HG03108 (cell line): ENCODE data around the gene TCF23.
"Not testable (repeated sequence)": the region's sequence is repeated elsewhere in the genome, so short reads cannot be mapped to it uniquely, and the experiment has no call there.

Experiments
- ATAC-seq: cut with Tn5 transposase; IDR thresholded peaks from one replicate; pipeline ENCODE4 v1.9.1; 2021; ENCODE audit warnings: moderate library complexity; ENCODE audit not compliant: unreplicated experiment

The TCF23 gene

DNA sequence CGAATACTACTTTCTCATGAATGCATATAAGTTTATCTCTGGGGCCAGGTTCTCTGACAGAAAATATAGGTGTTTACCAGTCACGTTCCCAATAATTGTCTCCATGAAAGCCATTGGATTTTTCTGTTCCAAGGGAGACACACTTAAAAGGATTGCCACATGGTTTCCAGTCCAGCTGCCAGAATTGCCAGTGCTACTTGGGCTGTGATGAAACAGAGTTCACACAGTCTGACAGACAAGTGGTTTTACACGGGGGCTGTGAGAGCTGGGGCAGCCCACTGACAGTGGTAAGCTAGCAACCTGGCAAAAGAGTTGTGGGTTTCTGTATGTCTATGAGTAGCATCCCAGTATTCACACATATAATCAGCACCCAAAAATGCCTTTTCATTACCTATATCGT lies 35.3 kb downstream of the TCF23 start:
- ATAC-seq, result no peak

DNA sequence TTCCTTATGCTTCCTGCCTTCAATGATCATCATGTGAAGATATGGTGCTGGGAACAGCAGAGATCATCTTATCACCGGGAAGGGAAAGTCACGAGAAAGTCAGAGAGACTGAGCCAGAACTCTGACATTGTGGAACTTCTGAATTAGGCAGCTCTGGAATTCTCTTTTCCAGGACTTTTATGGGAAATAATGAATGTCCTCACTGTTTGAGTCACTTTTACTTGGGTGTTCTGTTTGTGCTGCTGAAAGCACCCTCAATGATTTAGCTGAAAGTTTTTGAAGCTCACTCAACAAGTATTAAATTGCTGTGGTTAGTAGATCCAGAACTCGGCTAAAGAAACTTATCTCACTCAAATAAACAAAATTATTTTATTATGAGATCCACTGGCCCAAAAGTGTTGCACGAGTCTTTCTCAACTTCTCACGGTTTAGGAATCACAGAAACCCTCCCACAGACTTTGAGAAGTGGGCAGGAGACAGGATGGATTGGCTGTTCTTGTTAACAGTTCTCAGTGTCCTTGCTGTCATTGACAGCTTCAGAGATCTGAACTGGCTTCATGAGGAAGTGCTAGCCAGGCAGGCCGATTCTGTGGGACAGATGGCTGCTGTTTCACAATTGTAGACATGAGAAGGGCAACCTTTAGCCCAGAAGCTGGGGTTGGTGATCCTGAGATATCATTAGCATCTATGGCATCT lies 36.7 kb downstream of the TCF23 start:
- no peak for ATAC-seq

DNA sequence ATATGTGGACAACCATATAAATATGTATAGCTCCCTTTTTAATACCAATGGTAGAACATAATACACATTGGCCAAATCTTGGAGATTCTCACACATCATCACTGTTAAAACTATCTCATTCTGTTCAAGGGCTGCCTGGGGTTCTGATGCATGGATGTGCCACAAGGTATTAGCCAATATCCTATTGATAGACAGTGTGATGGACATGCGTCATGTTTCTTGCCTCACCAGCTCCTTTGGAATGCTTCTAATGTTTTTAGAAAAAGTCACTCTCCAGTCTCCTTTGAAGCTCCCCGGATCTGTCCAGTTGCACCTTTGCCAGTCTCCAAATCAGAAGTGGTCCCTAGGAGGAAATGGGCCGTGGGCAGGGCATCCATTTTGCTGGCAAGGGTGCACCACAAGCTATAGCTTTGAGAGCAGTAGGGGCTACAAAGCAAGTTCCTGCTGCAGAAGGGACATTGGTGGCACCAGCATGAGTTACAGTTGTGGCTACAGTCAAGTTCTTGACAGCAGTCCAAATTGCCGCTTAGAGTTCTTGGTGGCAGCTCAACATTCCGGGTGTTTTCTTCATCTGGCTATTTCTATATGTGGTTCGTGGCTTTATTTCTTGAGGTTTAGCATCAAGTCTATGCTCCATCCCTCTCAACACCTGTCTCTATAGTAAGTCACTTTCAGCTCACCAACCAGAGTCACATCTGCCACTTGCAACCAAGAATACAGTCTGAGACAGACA lies 38.0 kb downstream of the TCF23 start:
- ATAC-seq, result no peak

DNA sequence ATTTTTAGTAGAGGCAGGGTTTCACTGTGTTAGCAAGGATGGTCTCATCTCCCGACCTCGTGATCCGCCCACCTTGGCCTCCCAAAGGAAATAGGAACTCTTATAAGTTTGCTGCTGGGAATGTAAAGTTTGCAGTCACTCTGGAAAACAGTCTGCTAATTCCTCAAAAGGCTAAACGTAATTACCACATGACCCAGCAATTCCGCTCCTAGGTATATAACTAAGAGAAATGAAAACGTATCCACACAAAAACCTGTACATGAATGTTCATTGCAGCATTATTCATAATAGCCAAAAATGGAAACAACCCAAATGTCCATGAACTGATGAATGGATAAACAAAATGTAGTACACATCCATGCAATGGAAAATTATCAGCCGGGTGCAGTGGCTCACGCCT lies 41.2 kb downstream of the TCF23 start:
- ATAC-seq, result no peak

DNA sequence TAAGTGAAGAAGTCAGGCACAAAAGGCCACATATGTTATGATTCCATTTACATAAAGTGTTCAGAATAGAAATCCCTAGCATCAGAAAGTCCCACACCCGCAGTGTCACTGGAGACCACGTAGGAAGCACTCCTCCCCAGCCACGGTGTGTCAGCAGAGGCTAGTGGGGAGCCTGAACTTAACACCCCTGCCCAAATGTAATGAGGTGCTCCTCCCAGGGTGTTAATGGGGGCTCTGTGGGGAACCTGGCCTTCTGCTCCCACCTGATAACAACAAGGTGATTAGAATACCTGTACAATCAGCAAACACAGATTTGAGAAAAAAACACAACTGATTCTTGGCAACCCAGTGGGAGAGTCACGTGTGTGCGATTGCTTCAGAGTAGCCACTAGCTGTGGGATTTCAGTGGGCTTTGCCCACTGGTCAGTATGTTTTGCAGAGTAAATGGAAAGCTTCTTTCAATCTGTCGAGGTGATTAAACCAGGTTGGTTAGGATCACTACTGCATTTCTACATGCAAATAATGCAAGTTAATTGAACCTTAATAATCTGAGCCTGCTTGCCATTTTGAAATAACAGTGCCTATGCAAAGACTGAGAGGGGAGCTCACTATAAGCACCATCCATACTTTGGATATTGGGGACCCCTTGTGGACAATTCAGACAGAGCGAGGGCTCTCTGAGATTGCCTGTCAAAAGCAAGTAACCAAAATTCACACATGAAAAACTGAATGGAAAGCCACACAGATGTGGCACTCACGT lies 42.4 kb downstream of the TCF23 start:
- ATAC-seq, result no peak

DNA sequence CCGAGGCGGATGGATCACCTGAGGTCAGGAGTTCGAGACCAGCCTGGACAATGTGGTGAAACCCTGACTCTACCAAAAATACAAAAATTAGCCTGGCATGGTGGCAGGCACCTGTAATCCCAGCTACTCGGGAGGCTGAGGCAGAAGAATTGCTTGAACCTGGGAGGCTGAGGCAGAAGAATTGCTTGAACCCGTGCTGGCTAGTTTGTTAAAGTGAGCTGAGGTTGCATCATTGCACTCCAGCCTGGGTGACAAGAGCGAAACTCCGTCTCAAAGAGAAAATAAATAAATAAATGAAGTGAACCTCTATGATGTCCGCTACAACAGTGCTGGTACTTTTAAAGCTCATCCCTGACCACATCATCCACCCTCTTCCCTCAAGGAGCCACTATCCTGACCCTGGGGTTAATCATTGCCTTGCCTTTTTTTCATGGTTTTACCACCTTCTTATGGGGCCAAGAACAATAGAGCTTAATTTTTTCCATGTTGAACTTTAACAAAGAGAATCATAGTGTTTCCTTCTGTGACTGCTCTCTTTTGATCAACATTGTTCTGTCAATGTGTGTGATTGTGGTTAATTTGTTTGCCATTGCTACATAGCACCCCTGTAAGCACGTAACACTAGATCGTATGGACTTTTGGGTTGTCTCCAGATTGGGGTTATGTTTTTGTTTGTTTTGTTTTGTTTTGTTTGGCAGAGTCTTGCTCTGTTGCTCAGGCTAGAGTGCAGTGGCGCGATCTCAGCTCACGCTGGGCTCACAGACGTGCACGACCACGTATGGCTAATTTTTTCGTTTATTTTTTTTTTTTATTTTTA lies 45.9 kb downstream of the TCF23 start:
- ATAC-seq, result no peak

DNA sequence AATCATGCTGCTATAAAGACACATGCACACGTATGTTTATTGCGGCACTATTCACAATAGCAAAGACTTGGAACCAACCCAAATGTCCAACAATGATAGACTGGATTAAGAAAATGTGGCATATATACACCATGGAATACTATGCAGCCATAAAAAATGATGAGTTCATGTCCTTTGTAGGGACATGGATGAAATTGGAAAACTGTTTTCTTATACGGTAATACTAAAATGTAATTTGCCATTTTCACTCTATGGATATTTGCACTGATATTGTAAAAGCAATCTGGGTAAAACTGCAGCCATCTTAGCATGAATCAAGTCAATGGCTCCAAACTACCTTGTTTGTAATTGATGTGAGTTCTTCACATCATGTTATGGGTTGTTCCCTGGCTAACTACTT lies 47.0 kb downstream of the TCF23 start:
- not testable (repeated sequence) for ATAC-seq

DNA sequence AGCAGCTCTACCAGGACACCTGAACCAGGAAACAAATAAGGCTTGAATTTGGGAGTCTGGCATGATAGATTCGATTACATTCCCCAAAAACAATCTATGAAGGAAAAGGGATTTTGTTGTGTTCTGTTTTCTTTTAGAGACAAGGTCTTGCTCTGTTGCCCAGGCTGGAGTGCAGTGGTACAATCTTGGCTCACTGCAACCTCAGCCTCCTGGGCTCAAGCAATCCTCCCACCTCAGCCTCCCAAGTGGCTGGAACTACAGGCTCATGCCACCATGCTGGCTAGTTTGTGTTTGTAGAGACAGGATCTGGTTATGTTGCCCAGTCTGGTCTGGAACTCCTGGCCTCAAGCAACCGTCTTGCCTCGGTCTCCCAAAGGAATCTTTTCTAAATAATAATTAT lies 49.3 kb downstream of the TCF23 start:
- not testable (repeated sequence) for ATAC-seq

DNA sequence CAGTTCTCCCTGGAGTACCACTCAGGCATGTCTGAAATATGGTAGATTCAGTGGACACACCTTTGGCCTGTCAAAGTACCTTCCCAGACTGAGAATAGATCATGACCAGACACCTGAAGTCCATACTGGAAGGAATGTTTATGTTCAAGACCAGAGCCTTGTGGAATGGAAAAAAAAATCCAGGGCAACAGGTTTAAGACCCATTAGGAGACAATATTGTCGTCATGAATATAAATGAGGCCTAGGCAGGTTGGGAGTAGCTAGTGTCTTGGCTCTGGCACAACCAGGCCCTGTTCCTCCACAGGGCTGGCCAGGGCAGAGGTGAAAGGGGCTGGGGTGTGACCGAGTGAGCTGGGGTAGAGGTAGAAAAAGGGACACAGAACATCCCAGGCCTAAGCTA lies 49.8 kb downstream of the TCF23 start:
- ATAC-seq, result no peak

DNA sequence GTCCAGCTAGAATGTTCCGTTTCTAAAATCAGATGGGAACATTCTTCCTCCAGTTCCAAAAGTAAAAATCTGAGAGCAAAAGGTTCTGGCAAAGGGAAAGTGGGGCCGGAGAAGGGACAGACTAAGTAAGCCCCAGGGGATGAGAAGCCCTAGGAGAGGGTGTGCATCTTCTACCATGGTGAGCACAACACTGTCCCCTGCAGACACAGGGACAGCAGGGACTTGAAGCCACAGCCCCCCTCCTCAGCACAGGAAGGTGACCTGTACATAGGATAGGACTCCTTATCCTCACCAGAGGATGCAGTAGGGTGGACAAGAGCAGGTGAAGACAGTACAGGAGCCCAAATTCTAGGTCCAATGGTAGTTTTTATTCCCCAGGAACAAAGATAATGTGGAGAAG lies 50.4 kb downstream of the TCF23 start:
- ATAC-seq, result no peak

DNA sequence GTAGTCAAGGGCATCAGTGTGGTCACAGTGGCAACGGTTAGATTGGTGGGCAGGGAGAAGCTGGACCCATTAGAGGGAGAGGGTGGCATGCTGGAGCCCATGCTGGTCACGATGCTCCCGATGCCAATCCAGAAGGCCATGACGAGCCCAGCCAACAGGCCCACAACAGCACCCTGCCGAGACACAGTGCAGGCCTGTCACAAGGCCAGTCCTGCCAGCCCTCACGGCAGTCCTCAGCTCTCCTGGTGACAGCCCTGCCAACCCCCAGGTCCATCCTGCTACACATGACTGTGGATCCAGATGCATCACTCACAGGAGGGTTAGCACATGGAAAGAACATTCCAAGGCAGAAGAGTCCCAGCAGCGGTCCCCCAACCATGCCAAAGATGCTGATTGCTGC lies 52.9 kb downstream of the TCF23 start:
- ATAC-seq, result no peak

DNA sequence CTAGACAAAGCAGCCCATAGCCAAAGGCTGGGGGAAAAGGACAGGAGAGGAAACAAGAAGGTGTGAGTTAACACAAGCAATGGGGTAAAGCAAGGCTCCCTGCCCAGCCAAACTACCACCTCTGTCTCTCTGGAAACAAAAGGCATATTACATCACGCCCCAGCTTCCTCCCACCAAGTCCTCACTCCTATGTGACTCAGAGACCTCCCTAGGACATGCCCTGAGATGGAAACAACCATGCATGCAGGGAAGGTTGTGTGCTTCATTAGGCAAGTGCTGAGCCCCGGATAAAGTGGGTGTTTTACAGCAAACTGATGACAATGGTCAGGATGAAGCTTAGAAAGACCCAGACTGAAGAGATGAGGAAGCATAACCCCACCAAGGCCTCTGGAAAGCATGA lies 54.0 kb downstream of the TCF23 start:
- ATAC-seq, result no peak

DNA sequence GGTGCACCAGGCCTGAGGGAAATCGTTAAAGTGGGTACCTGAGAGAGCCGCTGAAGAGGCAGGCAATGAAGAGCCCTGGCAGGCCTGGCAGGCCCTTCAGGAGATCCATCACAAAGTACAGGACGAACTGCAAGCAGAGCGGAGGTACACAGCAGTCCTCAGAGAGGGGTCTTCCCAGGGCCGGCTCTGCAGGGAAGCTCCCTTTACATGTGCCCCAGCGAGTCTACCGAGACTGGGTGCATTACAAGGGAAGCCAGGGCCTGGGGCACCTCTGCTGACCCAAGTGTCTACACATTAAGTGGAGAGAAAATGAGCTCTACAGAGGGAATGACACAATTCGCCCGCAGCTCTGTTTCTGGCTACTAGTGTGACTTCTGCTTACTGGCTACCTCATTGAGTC lies 54.9 kb downstream of the TCF23 start:
- no peak for ATAC-seq

DNA sequence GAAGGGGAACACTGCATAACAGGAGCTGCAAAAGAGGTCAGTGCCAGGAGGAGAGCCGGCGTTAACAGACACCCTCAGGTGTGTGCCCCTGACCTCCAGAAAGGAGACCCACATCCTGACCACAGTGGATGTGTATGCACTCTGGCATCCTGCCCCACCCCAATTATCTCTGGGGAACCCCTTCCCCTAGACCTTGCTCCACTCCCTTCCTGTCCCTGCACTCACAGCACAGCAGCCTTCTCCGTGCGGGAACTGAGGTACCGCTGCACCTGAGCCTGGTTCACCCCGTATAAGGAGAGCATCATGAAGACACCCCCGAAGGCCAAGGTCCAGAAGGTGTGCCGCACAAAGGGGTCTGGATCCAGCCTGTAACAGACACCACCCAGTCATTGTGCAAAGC lies 55.8 kb downstream of the TCF23 start:
- no peak for ATAC-seq

DNA sequence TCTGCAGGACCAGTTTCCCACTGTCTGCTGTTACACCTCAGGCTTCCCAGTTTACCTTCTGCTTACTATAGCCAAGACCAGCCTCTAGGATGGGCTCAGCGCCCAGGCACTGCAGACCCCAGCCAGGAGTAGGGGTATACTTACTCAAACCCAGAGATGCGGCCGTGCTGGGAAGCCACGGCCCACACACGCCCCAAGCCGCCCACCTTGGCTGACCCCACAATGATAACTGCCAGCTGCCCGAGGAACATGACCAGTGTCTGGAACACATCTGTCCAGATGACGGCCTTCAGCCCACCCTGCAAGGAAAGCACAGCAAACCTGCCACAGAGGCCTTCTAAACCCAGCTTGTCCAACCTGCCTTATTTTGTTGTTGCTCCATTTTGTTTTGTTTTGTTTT lies 56.4 kb downstream of the TCF23 start:
- no peak for ATAC-seq

DNA sequence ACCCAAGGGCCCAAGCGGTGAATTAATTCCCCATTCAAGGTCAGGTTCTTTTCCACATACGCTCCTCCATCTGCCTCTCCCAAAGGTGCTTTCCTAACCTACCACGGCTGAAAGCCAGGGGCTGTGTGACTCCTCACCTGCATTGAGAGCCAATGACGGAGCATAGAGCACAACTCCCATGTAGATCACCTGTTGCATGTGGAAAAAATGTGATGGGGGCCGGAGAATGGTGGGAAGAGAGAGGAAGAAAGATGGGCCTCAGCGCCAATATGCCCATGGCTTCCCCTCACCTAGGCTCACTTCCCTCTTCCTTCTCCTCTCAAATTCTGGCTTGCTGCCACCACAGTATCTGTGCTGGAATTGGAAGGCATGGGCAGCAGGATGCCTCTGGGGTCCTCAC lies 57.5 kb downstream of the TCF23 start:
- ATAC-seq, result no peak
